CD4-positive, alpha-beta T cell (primary cell): ENCODE results near the gene MUSTN1. TPM values are rescaled to one million over a fixed set of nuclear protein-coding genes. Genes with fewer than 3 reads are reported as not detected.

Experiments
- ATAC-seq: fragments of 200-7000 bp; cut with Tn5 transposase; one replicate; pipeline ENCODE4 v1.10.0; 2022; ENCODE audit warnings: mild to moderate bottlenecking; ENCODE audit not compliant: poor library complexity
- CTCF ChIA-PET: fragments of 350-600 bp; sonication (Branson Sonifier 250); formaldehyde crosslinking; loops from one replicate; lab custom pipeline; 2021; ENCODE audit warnings: antibody characterized with exemption, inconsistent platforms; lab: Charles Lee
- POLR2A ChIA-PET: fragments of 350-600 bp; sonication (Branson Sonifier 250); formaldehyde crosslinking; loops from one replicate; lab custom pipeline; 2021; ENCODE audit warnings: antibody characterized with exemption, inconsistent platforms; lab: Charles Lee
- DNase-seq, 14 experiments: peaks; one replicate each; pipeline ENCODE4 v3.0.0-alpha.2; 2013 to 2020; ENCODE audit warnings: mixed read lengths in 2 of 14
- H3K27ac ChIP-seq, 2 donors: one replicate each; pipeline versions ENCODE4 v1.5.1 to v1.7.0; 2013; ENCODE audit warnings: low read length in 2 of 2, low read depth in 1 of 2, mild to moderate bottlenecking in 1 of 2
- H3K27me3 ChIP-seq, 2 experiments: 1 replicate in 1 of 2; 2 replicates in 1 of 2; pipeline versions ENCODE4 v1.6.1 to v1.7.0; 2013; ENCODE audit warnings: low read length in 2 of 2, control low read depth in 1 of 2, mild to moderate bottlenecking in 1 of 2, moderate library complexity in 1 of 2; ENCODE audit not compliant: insufficient read depth in 2 of 2, control insufficient read depth in 1 of 2
- H3K36me3 ChIP-seq: one replicate; pipeline ENCODE4 v1.6.1; 2013; ENCODE audit warnings: low read length, control low read depth; ENCODE audit not compliant: insufficient read depth
- H3K4me1 ChIP-seq: one replicate; pipeline ENCODE4 v1.6.1; 2013; ENCODE audit warnings: low read length, control low read depth; ENCODE audit not compliant: insufficient read depth
- H3K4me3 ChIP-seq: one replicate; pipeline ENCODE4 v1.5.1; 2013; ENCODE audit warnings: mild to moderate bottlenecking, low read length, moderate library complexity
- H3K9me3 ChIP-seq, 2 experiments: 1 replicate in 1 of 2; 2 replicates in 1 of 2; pipeline versions ENCODE4 v1.6.1 to v1.7.0; 2013; ENCODE audit warnings: low read length in 2 of 2, mild to moderate bottlenecking in 2 of 2, control low read depth in 1 of 2, moderate library complexity in 1 of 2; ENCODE audit not compliant: control insufficient read depth in 1 of 2, insufficient read depth in 1 of 2
- H3K27ac Mint-ChIP-seq: one replicate; pipeline ENCODE4 v1.8.0; 2020; ENCODE audit warnings: mixed read lengths
- H3K27me3 Mint-ChIP-seq: one replicate; pipeline ENCODE4 v1.8.0; 2021; ENCODE audit warnings: mixed read lengths
- H3K36me3 Mint-ChIP-seq: one replicate; pipeline ENCODE4 v1.8.0; 2021; ENCODE audit warnings: low read depth, mixed read lengths
- H3K4me1 Mint-ChIP-seq: one replicate; pipeline ENCODE4 v1.8.0; 2021; ENCODE audit warnings: low read depth, mixed read lengths
- H3K4me3 Mint-ChIP-seq: one replicate; pipeline ENCODE4 v1.8.0; 2020; ENCODE audit warnings: mild to moderate bottlenecking, mixed read lengths
- H3K9me3 Mint-ChIP-seq: one replicate; pipeline ENCODE4 v1.8.0; 2020; ENCODE audit warnings: mixed read lengths
- CTCF ChIP-seq: fragments of 200-600 bp; IDR thresholded peaks from one replicate; pipeline ENCODE4 v1.8.0; 2022; ENCODE audit warnings: antibody characterized with exemption, mild to moderate bottlenecking
- intact Hi-C, 2 experiments: fragments of 100-400 bp; cut with DNase I in 1 of 2; cut with micrococcal nuclease in 1 of 2; formaldehyde crosslinking; loops; one replicate each; pipeline versions ENCODE4 v1.15.1 to v1.9.0; 2023 to 2025; cut with DNase I, micrococcal nuclease
- polyA plus RNA-seq, 2 donors: library from polyadenylated mRNA; unstranded; fragments of 120-200 nt; gene quantifications; one replicate each; pipeline ENCODE4 v1.2.1, GENCODE V29; 2013
- total RNA-seq, 174 experiments: library from RNA in 2 of 174; stranded (reverse) in 2 of 174; gene quantifications; one replicate each; pipeline ENCODE4 v1.2.3 and lab custom pipeline; 2021 to 2026

MUSTN1 gene
- 10 to 100 TPM; 10.7 to 11.3 TPM for total RNA-seq
- 2.1 TPM for polyA plus RNA-seq (2013, experiment 1 of 2)
- polyA plus RNA-seq (2013, experiment 2 of 2) = 9.2 TPM
- 0 to 0.85 (median 0.11) reads per million in 172 experiments for total RNA-seq (lab: John Stamatoyannopoulos, UW)

GRCh38 chr3:52834871-52835501 is at the start of gene MUSTN1:
Gene MUSTN1, minus strand, starts transcription at chr3:52835019. Its CDS starts 71 bp downstream, at chr3:52834948.
- ATAC-seq (no peak), DNase-seq (no peak)
- peaks cover 23% of the 10 kb centered on the region for H3K4me1 Mint-ChIP-seq
- H3K9me3 Mint-ChIP-seq = no peaks in the 10 kb centered on the region
- peaks cover 24% of the 10 kb centered on the region for H3K36me3 Mint-ChIP-seq
- CTCF ChIA-PET = no interaction called here
- TF ChIP-seq CTCF = no peak
- Histone ChIP-seq H3K9me3 (no peaks in the 10 kb centered on the region), H3K4me1 (peaks cover 21% of the 10 kb centered on the region), H3K36me3 (peaks cover 26% of the 10 kb centered on the region), H3K4me3 (no peak within 1 kb of the TSS), H3K27me3 (no peaks in the 10 kb centered on the region), H3K27ac (no peak within 1 kb of the TSS)
- no peak within 1 kb of the TSS for H3K4me3 Mint-ChIP-seq
- no peak within 1 kb of the TSS for H3K27ac Mint-ChIP-seq
- intact Hi-C loops = no loop called here
- no peaks in the 10 kb centered on the region for H3K27me3 Mint-ChIP-seq
- POLR2A ChIA-PET = no interaction called here

- intact Hi-C loops = no loop called here
- CTCF ChIA-PET = no interaction called here
- Mint-ChIP-seq H3K9me3 (no peaks in the 10 kb centered on the region), H3K27ac (no peak overlapping the region), H3K4me3 (no peak overlapping the region), H3K36me3 (peaks cover 49% of the 10 kb centered on the region), H3K27me3 (no peaks in the 10 kb centered on the region), H3K4me1 (peaks cover 4% of the 10 kb centered on the region)
- H3K4me3 ChIP-seq = no peak overlapping the region
- POLR2A ChIA-PET = no interaction called here
- TF ChIP-seq CTCF = no peak
- H3K9me3 ChIP-seq = no peaks in the 10 kb centered on the region
- ATAC-seq (no peak), DNase-seq (no peak)
- H3K4me1 ChIP-seq = peaks cover 2% of the 10 kb centered on the region
- H3K36me3 ChIP-seq = peaks cover 16% of the 10 kb centered on the region
- H3K27ac ChIP-seq = no peak overlapping the region
- H3K27me3 ChIP-seq = no peaks in the 10 kb centered on the region
Observed at GRCh38 chr3:52882377-52882776, 47.6 kb upstream of the MUSTN1 start.

DNA sequence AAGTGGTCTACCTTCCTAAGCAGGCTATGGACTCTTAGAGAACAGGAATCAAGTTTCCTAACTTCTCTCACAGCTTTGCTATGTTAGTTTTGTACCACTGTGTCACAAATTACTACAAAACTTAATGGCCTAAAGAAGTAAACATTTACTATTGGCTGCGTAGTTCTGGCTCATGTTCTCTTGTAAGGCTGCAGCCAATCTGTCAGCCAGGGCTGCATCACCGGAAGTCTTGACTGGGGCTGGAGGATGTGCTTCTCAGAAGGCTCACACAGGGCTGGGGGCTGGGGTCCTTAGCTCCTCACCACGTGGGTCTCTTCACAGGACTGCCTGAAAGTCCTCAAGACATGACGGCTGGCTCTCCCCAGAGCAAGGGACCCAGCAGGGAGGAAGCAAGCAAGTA is 47.1 kb upstream of the MUSTN1 start:
- Mint-ChIP-seq H3K9me3 (no peaks in the 10 kb centered on the region), H3K27me3 (no peaks in the 10 kb centered on the region), H3K4me1 (peaks cover 4% of the 10 kb centered on the region), H3K27ac (no peak overlapping the region), H3K36me3 (peaks cover 49% of the 10 kb centered on the region), H3K4me3 (no peak overlapping the region)
- no peak overlapping the region for H3K4me3 ChIP-seq
- no peaks in the 10 kb centered on the region for H3K27me3 ChIP-seq
- H3K4me1 ChIP-seq = peaks cover 4% of the 10 kb centered on the region
- intact Hi-C loops = no loop called here
- ChIA-PET POLR2A (no interaction called here), CTCF (no interaction called here)
- ATAC-seq = no peak
- no peak overlapping the region for H3K27ac ChIP-seq
- peaks cover 16% of the 10 kb centered on the region for H3K36me3 ChIP-seq
- DNase-seq = no peak
- TF ChIP-seq CTCF = no peak
- no peaks in the 10 kb centered on the region for H3K9me3 ChIP-seq
